UCSD-AML1 (cell line): ENCODE measurements around the gene ZDHHC14.

Experiments
- DNase-seq: peaks from one replicate; lab custom pipeline; 2025; ENCODE audit not compliant: unreplicated experiment; lab: John Stamatoyannopoulos, UW

The ZDHHC14 gene

GRCh38 chr6:157490611-157491269 is 109.8 kb downstream of the ZDHHC14 start:
- DNase-seq, result no peak

- no peak for DNase-seq
Measured at GRCh38 chr6:157491571-157492232, 110.7 kb downstream of the ZDHHC14 start.

GRCh38 chr6:157492249-157492648 is 111.3 kb downstream of the ZDHHC14 start:
- DNase-seq, result no peak

GRCh38 chr6:157492741-157493140 is 111.8 kb downstream of the ZDHHC14 start:
- no peak for DNase-seq

- DNase-seq, result no peak
Measured at GRCh38 chr6:157493173-157493572, 112.2 kb downstream of the ZDHHC14 start.

GRCh38 chr6:157493576-157493975 is 112.6 kb downstream of the ZDHHC14 start:
- no peak for DNase-seq

- no peak for DNase-seq
Measured at GRCh38 chr6:157494132-157494710, 113.2 kb downstream of the ZDHHC14 start.

- DNase-seq, result no peak
Measured at GRCh38 chr6:157496534-157497095, 115.6 kb downstream of the ZDHHC14 start.

GRCh38 chr6:157497579-157497978 is 116.6 kb downstream of the ZDHHC14 start:
- DNase-seq, result no peak

- DNase-seq, result no peak
Measured at GRCh38 chr6:157498817-157499216, 117.8 kb downstream of the ZDHHC14 start.

GRCh38 chr6:157500022-157500421 is 119.0 kb downstream of the ZDHHC14 start:
- DNase-seq, result no peak

- DNase-seq, result no peak
Measured at GRCh38 chr6:157503018-157503747, 122.2 kb downstream of the ZDHHC14 start.

GRCh38 chr6:157505912-157506491 is 125.0 kb downstream of the ZDHHC14 start:
- no peak for DNase-seq

GRCh38 chr6:157510323-157511188 is 129.6 kb downstream of the ZDHHC14 start:
- DNase-seq, result no peak

- no peak for DNase-seq
Measured at GRCh38 chr6:157511682-157512381, 130.8 kb downstream of the ZDHHC14 start.

- DNase-seq, result no peak
Measured at GRCh38 chr6:157512382-157512682, 131.3 kb downstream of the ZDHHC14 start.

- no peak for DNase-seq
Measured at GRCh38 chr6:157513004-157513603, 132.1 kb downstream of the ZDHHC14 start.

- no peak for DNase-seq
Measured at GRCh38 chr6:157513619-157514485, 132.9 kb downstream of the ZDHHC14 start.
